Neural progenitor cell (in vitro differentiated cells): Measurements from ENCODE around the gene HTR3A.

Experiments used
- EZH2 ChIP-seq: fragments of 200-600 bp; sonication (generic); IDR thresholded peaks from 2 replicates; pipeline ENCODE4 v1.6.1; 2017; ENCODE audit warnings: antibody characterized with exemption, mild to moderate bottlenecking, moderate library complexity
- EZH2phosphoT487 ChIP-seq: fragments of 200-600 bp; sonication (generic); IDR thresholded peaks from 2 replicates; pipeline ENCODE4 v1.6.1; 2017; ENCODE audit warnings: antibody characterized with exemption
- TF ChIP-seq, protein P1 (sequence below): fragments of 200-600 bp; sonication (generic); IDR thresholded peaks from 2 replicates; pipeline ENCODE4 v1.5.1; 2017; ENCODE audit warnings: antibody characterized with exemption, mild to moderate bottlenecking

DNA sequence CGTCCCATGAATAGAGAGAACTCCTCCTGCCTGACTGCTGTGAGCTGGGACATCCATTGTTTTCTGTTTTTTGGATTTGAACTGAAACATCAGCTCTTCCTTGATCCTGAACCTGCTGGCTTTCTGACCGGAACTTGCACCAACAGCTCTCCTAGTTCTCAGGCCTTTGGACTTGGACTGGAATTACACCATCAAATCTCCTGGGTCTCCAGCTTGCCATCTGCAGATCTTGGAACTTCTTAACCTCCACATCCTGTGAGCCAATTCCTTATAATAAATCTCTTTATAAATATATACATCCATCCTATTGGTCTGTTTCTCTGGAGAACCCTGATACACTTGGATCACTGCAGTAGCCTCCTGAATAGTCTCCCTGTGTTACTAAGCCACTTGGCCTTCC, 42.1 kb downstream of the HTR3A start:
- TF ChIP-seq, protein P1, sequence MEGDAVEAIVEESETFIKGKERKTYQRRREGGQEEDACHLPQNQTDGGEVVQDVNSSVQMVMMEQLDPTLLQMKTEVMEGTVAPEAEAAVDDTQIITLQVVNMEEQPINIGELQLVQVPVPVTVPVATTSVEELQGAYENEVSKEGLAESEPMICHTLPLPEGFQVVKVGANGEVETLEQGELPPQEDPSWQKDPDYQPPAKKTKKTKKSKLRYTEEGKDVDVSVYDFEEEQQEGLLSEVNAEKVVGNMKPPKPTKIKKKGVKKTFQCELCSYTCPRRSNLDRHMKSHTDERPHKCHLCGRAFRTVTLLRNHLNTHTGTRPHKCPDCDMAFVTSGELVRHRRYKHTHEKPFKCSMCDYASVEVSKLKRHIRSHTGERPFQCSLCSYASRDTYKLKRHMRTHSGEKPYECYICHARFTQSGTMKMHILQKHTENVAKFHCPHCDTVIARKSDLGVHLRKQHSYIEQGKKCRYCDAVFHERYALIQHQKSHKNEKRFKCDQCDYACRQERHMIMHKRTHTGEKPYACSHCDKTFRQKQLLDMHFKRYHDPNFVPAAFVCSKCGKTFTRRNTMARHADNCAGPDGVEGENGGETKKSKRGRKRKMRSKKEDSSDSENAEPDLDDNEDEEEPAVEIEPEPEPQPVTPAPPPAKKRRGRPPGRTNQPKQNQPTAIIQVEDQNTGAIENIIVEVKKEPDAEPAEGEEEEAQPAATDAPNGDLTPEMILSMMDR, result no peak
- TF ChIP-seq EZH2phosphoT487 (no peak), EZH2 (no peak)
